Prostate gland (tissue), 1 donor: ENCODE measurements around the gene PLP2.

Experiments
- POLR2A ChIP-seq: fragments of 450-650 bp; IDR thresholded peaks from one replicate; pipeline ENCODE4 v1.6.1; 2016; ENCODE audit warnings: antibody characterized with exemption, mild to moderate bottlenecking
- POLR2AphosphoS5 ChIP-seq: sonication (generic); formaldehyde crosslinking; IDR thresholded peaks from one replicate; pipeline ENCODE4 v1.6.1; 2017; ENCODE audit warnings: antibody characterized with exemption

DNA sequence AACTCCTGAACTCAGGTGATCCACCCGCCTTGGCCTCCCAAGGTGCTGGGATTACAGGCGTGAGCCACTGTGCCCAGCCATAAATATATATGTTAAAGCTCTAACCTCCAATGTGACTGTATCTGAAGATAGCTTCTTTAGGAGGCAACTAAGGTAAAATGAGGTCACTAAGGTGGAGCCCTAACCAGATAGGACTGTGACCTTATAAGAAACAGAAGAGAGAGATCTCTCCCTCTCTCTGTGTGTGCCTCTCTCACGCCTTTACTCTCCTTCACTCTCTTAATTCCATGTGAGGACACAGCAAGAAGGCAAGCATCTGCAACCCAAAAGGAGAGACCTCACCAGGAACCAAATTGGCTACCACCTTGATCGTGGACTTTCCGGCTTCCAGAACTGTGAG, 10.1 kb upstream of the PLP2 start:
- TF ChIP-seq POLR2AphosphoS5: no peak
- no peak for TF ChIP-seq POLR2A
